Measurements from ENCODE around the gene AHI1.

The AHI1 gene

GRCh38 chr6:135497412-135498184 lies at the start of gene AHI1:
Gene AHI1 (minus strand): TSS chr6:135497740. CDS start chr6:135492237, 5,503 bp downstream.
- DNase-seq = peak; percentile 91 to 95

- DNase-seq = no peak
Observed at GRCh38 chr6:135546680-135547418, 49.3 kb upstream of the AHI1 start.

- DNase-seq = no peak
Observed at GRCh38 chr6:135546206-135546605, 48.7 kb upstream of the AHI1 start.

GRCh38 chr6:135540207-135540840 lies 42.8 kb upstream of the AHI1 start:
- no peak for DNase-seq

- DNase-seq = no peak
Observed at GRCh38 chr6:135537741-135538301, 40.3 kb upstream of the AHI1 start.

GRCh38 chr6:135535989-135536414 lies 38.5 kb upstream of the AHI1 start:
- DNase-seq = peak in 1 of 2 donors; percentile 43

GRCh38 chr6:135534773-135535380 lies 37.3 kb upstream of the AHI1 start:
- no peak for DNase-seq

- no peak for DNase-seq
Observed at GRCh38 chr6:135532559-135532958, 35.0 kb upstream of the AHI1 start.

GRCh38 chr6:135531954-135532490 lies 34.5 kb upstream of the AHI1 start:
- no peak for DNase-seq

- no peak for DNase-seq
Observed at GRCh38 chr6:135530113-135530512, 32.6 kb upstream of the AHI1 start.

GRCh38 chr6:135527960-135528249 lies 30.4 kb upstream of the AHI1 start:
- no peak for DNase-seq

GRCh38 chr6:135527116-135527959 lies 29.8 kb upstream of the AHI1 start:
- no peak for DNase-seq

GRCh38 chr6:135525594-135525993 lies 28.1 kb upstream of the AHI1 start:
- no peak for DNase-seq

GRCh38 chr6:135522965-135523692 lies 25.6 kb upstream of the AHI1 start:
- no peak for DNase-seq

- DNase-seq = no peak
Observed at GRCh38 chr6:135521431-135521830, 23.9 kb upstream of the AHI1 start.

GRCh38 chr6:135520781-135521180 lies 23.2 kb upstream of the AHI1 start:
- DNase-seq = no peak

GRCh38 chr6:135519348-135519747 lies 21.8 kb upstream of the AHI1 start:
- DNase-seq = no peak

GRCh38 chr6:135517527-135517926 lies 20.0 kb upstream of the AHI1 start:
- DNase-seq = no peak

GRCh38 chr6:135514706-135515105 lies 17.2 kb upstream of the AHI1 start:
- DNase-seq = no peak

- DNase-seq = peak in 1 of 2 donors; percentile 63
Observed at GRCh38 chr6:135506270-135506997, 8.9 kb upstream of the AHI1 start.
